ENCODE data around the gene COMMD4.

GRCh38 chr15:75367913-75368688 lies 32.2 kb downstream of the COMMD4 start, which contains the start of gene MAN2C1:
- TF ChIP-seq EZH2 (IDR thresholded peaks at IDR 0.05): no peak
- TF ChIP-seq POLR2AphosphoS5 (IDR thresholded peaks at IDR 0.05; ENCODE audit: borderline replicate concordance, low read depth, low read length): peak; percentile 87
- peak; percentile 13 for TF ChIP-seq FOXP2 (optimal IDR thresholded peaks at IDR 0.05; ENCODE audit: control extremely low read depth, extremely low read length, insufficient read depth)

Measured in SK-N-MC (cell line).